ENCODE data around the gene TSPYL4. TPM values are rescaled to one million over a fixed set of nuclear protein-coding genes. Genes with fewer than 3 reads are reported as not detected.
A peak's percentile ranks its signal among the peaks of the same experiment; 100 is the strongest.

The TSPYL4 gene
- total RNA-seq, 1 donor from 2014 or later = 27.6 TPM

DNA sequence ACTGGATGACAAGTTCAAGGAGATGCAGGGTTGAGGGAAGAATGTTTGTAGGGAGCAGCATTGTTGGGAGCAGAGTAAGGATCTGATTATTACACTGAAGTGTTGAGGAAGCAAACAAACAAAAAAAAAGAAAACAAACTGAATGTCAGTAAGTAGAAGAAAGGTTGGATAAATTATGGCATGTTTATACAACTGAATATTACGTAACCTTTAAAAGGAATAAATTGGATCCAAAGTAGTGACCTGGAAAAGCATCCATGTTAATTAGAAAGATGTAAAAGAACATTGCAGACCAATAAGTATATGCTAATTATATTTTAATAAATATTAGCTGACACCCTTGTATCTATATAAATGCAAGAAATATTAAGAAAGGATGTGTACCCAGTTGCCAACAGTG lies 38.7 kb upstream of the TSPYL4 start:
- Mint-ChIP-seq H3K36me3 (ENCODE audit: low read depth) (no peaks in the 10 kb centered on the region), H3K4me3 (ENCODE audit: unreplicated experiment) (no peak overlapping the region), H3K27ac (ENCODE audit: unreplicated experiment) (no peak overlapping the region), H3K27me3 (ENCODE audit: low read depth) (no peaks in the 10 kb centered on the region), H3K4me1 (ENCODE audit: low read depth) (no peaks in the 10 kb centered on the region), H3K9me3 (ENCODE audit: low read depth) (no peaks in the 10 kb centered on the region)
- no peak for DNase-seq (ENCODE audit: low spot score)
- TF ChIP-seq, protein P1, sequence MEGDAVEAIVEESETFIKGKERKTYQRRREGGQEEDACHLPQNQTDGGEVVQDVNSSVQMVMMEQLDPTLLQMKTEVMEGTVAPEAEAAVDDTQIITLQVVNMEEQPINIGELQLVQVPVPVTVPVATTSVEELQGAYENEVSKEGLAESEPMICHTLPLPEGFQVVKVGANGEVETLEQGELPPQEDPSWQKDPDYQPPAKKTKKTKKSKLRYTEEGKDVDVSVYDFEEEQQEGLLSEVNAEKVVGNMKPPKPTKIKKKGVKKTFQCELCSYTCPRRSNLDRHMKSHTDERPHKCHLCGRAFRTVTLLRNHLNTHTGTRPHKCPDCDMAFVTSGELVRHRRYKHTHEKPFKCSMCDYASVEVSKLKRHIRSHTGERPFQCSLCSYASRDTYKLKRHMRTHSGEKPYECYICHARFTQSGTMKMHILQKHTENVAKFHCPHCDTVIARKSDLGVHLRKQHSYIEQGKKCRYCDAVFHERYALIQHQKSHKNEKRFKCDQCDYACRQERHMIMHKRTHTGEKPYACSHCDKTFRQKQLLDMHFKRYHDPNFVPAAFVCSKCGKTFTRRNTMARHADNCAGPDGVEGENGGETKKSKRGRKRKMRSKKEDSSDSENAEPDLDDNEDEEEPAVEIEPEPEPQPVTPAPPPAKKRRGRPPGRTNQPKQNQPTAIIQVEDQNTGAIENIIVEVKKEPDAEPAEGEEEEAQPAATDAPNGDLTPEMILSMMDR (IDR thresholded peaks at IDR 0.05) = no peak

DNA sequence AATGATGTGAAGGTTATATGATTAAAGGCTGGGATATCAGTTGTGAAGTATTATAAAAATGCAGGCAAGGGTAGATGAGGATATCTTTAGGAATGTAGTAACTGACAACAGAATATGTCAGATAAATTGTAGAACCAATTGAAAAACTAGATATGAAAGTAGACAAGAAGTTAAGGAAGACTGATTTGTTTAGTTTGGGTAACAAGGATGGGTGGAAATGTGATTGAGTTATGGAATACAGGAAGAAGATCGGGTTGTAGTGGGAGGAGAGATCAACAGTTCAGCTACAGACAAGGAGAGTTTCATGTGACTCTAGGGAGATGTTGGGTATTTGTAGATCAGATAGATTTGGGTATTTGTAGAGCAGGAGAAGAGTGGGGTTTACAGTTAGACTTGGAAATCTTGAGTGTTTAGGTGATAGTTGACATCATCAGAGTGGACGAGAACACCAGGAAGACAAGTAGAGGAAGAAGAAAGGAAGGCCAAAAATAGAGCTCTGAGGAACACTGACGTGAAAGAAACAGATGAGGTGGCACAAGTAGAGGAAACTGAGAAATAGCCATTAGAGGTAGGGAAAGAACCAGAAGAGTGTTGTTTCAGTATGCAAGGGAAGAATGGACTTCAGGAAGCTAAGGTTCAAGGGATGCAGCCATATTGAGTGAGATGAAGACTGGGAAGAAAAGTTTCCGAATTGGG lies 38.0 kb upstream of the TSPYL4 start:
- H3K9me3 Mint-ChIP-seq (ENCODE audit: low read depth) = no peaks in the 10 kb centered on the region
- no peaks in the 10 kb centered on the region for H3K36me3 Mint-ChIP-seq (ENCODE audit: low read depth)
- TF ChIP-seq, protein P1 (IDR thresholded peaks at IDR 0.05) = no peak
- no peak for DNase-seq (ENCODE audit: low spot score)
- no peaks in the 10 kb centered on the region for H3K4me1 Mint-ChIP-seq (ENCODE audit: low read depth)
- no peak overlapping the region for H3K4me3 Mint-ChIP-seq (ENCODE audit: unreplicated experiment)
- no peaks in the 10 kb centered on the region for H3K27me3 Mint-ChIP-seq (ENCODE audit: low read depth)
- no peak overlapping the region for H3K27ac Mint-ChIP-seq (ENCODE audit: unreplicated experiment)

DNA sequence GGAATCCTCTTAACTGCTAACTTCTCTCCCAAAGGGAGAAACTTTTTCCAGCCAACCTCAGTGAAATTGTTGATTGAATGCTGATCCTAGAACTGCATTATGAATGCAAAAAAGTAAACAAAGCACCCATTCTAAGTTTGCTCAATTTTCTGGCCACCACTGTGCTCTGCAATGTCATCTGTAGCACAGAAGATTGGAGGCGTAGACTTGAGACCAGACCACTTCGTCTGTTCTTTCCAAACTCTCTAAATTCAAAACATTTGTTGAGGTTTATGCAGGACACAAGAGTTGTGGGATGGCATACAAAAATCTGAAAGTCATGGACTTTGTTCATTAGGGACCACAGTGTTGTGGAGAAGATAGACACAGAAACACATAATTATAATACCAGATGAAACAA lies 36.9 kb upstream of the TSPYL4 start:
- TF ChIP-seq, protein P1 (IDR thresholded peaks at IDR 0.05) = no peak
- Mint-ChIP-seq H3K9me3 (ENCODE audit: low read depth) (peaks cover under 1% of the 10 kb centered on the region), H3K4me1 (ENCODE audit: low read depth) (no peaks in the 10 kb centered on the region), H3K27me3 (ENCODE audit: low read depth) (no peaks in the 10 kb centered on the region), H3K27ac (ENCODE audit: unreplicated experiment) (no peak overlapping the region), H3K4me3 (ENCODE audit: unreplicated experiment) (no peak overlapping the region), H3K36me3 (ENCODE audit: low read depth) (no peaks in the 10 kb centered on the region)
- no peak for DNase-seq (ENCODE audit: low spot score)

DNA sequence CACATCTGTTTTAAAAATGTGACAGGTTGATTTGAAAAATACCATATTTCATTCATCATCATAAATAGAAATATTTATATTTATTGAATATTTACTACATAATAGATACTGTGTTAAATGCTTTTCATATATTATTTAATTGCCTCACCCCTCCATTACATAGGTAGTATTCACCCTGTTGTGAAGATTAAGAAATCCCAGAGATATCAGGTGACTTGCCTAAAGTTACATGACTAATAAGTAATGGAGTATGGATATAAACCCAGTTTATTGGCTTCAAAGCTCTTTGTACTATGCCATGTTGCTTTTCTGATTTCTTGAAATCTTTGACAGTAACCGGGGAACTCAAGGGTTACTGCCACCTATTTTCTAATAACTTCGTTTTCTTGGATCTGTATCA lies 36.0 kb upstream of the TSPYL4 start:
- no peak overlapping the region for H3K4me3 Mint-ChIP-seq (ENCODE audit: unreplicated experiment)
- TF ChIP-seq, protein P1 (IDR thresholded peaks at IDR 0.05) = no peak
- H3K36me3 Mint-ChIP-seq (ENCODE audit: low read depth) = no peaks in the 10 kb centered on the region

DNA sequence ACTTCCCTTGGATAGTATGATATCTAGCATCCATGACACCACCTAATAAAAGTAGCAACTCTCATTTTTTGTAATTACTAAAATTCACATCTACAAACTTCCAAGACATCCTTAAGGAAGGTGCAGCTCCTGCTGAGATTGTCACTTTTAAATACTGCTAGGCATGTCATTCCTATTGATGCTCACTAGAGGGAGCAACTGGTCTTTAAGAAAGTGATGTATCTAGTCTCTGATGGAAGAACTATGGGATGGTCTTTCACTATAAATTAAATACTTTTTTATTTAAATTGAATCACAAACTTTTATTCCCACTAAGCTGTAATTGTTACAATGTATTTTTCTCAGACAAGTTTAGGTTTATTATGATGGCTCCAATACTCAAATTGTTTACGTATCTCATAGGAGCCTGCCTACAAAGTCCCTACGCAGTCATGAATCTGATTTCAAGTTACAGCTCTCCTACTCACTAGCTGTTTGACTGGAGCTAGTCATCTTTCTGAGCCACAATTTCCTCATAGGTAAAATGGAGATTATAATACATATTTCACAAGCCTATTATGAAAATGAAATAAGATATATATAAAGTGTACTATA lies 33.9 kb upstream of the TSPYL4 start:
- Mint-ChIP-seq H3K9me3 (ENCODE audit: low read depth) (peaks cover 2% of the 10 kb centered on the region), H3K4me3 (ENCODE audit: unreplicated experiment) (no peak overlapping the region), H3K27ac (ENCODE audit: unreplicated experiment) (no peak overlapping the region), H3K4me1 (ENCODE audit: low read depth) (peaks cover 3% of the 10 kb centered on the region), H3K27me3 (ENCODE audit: low read depth) (no peaks in the 10 kb centered on the region), H3K36me3 (ENCODE audit: low read depth) (no peaks in the 10 kb centered on the region)
- DNase-seq (ENCODE audit: low spot score) = no peak
- TF ChIP-seq, protein P1 (IDR thresholded peaks at IDR 0.05) = peak; percentile 97

More for the DNA sequence above, 36.0 kb upstream of the TSPYL4 start:
- Mint-ChIP-seq H3K4me1 (ENCODE audit: low read depth) (no peaks in the 10 kb centered on the region), H3K9me3 (ENCODE audit: low read depth) (peaks cover 2% of the 10 kb centered on the region), H3K27me3 (ENCODE audit: low read depth) (no peaks in the 10 kb centered on the region), H3K27ac (ENCODE audit: unreplicated experiment) (no peak overlapping the region)
- no peak for DNase-seq (ENCODE audit: low spot score)
